22Rv1 (cell line): Measurements from ENCODE around the gene PPP2R2B.

ENCODE experiments used
- CTCF ChIP-seq: fragments of 450-650 bp; IDR thresholded peaks from 2 replicates; pipeline ENCODE4 v1.5.1; 2017; ENCODE audit warnings: mild to moderate bottlenecking
- ZFX ChIP-seq: fragments of 450-650 bp; IDR thresholded peaks from 2 replicates; pipeline ENCODE4 v1.6.1; 2017; ENCODE audit warnings: antibody characterized with exemption, borderline replicate concordance

GRCh38 chr5:146690880-146691355, 187.6 kb downstream of the PPP2R2B start:
- TF ChIP-seq CTCF (no peak), ZFX (no peak)
